Measurements from ENCODE around the gene TNFRSF8.

- TF ChIP-seq POLR2A (IDR thresholded peaks at IDR 0.05) (no peak), CTCF (IDR thresholded peaks at IDR 0.05) (no peak)
Measured at GRCh38 chr1:12051361-12051760, 11.7 kb upstream of the TNFRSF8 start.

Data from esophagus squamous epithelium (tissue), 4 donors.